ENCODE results near the gene BAIAP2. TPM values are rescaled to one million over a fixed set of nuclear protein-coding genes. Genes with fewer than 3 reads are reported as not detected.
A peak's percentile ranks its signal among the peaks of the same experiment; 100 is the strongest.

The BAIAP2 gene
- total and polyA plus RNA-seq, 2 of the 13 experiments (the other 11 are each of a cell fraction or from before 2014, with no cell fraction given), result 22.5 to 24.0 TPM

DNA sequence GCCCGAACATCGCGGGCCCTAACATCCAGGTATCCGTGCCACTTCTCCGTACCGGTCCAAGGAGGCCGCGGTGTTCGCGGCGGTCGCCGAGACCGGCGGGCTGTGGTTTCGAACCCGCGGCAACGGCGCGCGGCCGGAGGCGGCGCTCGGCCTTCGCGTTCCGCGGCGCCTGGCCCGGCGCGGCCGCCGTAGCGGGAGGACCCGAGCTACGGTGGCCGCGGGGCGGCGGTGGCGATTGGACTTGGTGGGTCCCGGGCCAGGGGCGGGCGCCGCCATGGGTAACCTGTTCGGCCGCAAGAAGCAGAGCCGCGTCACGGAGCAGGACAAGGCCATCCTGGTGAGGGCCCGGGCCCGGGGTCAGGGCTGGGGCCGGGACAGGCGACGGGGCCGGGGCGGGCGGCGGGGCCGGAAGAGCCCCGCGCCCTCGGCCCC lies 43.3 kb upstream of the BAIAP2 start, which contains the start of gene CHMP6 (continued):
- TF ChIP-seq, protein P1, sequence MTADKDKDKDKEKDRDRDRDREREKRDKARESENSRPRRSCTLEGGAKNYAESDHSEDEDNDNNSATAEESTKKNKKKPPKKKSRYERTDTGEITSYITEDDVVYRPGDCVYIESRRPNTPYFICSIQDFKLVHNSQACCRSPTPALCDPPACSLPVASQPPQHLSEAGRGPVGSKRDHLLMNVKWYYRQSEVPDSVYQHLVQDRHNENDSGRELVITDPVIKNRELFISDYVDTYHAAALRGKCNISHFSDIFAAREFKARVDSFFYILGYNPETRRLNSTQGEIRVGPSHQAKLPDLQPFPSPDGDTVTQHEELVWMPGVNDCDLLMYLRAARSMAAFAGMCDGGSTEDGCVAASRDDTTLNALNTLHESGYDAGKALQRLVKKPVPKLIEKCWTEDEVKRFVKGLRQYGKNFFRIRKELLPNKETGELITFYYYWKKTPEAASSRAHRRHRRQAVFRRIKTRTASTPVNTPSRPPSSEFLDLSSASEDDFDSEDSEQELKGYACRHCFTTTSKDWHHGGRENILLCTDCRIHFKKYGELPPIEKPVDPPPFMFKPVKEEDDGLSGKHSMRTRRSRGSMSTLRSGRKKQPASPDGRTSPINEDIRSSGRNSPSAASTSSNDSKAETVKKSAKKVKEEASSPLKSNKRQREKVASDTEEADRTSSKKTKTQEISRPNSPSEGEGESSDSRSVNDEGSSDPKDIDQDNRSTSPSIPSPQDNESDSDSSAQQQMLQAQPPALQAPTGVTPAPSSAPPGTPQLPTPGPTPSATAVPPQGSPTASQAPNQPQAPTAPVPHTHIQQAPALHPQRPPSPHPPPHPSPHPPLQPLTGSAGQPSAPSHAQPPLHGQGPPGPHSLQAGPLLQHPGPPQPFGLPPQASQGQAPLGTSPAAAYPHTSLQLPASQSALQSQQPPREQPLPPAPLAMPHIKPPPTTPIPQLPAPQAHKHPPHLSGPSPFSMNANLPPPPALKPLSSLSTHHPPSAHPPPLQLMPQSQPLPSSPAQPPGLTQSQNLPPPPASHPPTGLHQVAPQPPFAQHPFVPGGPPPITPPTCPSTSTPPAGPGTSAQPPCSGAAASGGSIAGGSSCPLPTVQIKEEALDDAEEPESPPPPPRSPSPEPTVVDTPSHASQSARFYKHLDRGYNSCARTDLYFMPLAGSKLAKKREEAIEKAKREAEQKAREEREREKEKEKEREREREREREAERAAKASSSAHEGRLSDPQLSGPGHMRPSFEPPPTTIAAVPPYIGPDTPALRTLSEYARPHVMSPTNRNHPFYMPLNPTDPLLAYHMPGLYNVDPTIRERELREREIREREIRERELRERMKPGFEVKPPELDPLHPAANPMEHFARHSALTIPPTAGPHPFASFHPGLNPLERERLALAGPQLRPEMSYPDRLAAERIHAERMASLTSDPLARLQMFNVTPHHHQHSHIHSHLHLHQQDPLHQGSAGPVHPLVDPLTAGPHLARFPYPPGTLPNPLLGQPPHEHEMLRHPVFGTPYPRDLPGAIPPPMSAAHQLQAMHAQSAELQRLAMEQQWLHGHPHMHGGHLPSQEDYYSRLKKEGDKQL (CRISPR knock-in tag; IDR thresholded peaks at IDR 0.05; ENCODE audit: low read depth), result 0 out of 2 replicates have a peak, but pooled peaks have one; percentile 23
- TF ChIP-seq TBP (CRISPR knock-in tag; IDR thresholded peaks at IDR 0.05), result 0 out of 2 replicates have a peak, but pooled peaks have one; percentile 39
- TF ChIP-seq RXRA (CRISPR knock-in tag; IDR thresholded peaks at IDR 0.05), result 0 out of 2 replicates have a peak, but pooled peaks have one; percentile 20
- TF ChIP-seq RAD21 (CRISPR knock-in tag; IDR thresholded peaks at IDR 0.05), result peak; percentile 54
- TF ChIP-seq, protein P2, sequence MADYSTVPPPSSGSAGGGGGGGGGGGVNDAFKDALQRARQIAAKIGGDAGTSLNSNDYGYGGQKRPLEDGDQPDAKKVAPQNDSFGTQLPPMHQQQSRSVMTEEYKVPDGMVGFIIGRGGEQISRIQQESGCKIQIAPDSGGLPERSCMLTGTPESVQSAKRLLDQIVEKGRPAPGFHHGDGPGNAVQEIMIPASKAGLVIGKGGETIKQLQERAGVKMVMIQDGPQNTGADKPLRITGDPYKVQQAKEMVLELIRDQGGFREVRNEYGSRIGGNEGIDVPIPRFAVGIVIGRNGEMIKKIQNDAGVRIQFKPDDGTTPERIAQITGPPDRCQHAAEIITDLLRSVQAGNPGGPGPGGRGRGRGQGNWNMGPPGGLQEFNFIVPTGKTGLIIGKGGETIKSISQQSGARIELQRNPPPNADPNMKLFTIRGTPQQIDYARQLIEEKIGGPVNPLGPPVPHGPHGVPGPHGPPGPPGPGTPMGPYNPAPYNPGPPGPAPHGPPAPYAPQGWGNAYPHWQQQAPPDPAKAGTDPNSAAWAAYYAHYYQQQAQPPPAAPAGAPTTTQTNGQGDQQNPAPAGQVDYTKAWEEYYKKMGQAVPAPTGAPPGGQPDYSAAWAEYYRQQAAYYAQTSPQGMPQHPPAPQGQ (CRISPR knock-in tag; IDR thresholded peaks at IDR 0.05; ENCODE audit: borderline replicate concordance), result 0 out of 2 replicates have a peak, but pooled peaks have one; percentile 36
- TF ChIP-seq, protein P3, sequence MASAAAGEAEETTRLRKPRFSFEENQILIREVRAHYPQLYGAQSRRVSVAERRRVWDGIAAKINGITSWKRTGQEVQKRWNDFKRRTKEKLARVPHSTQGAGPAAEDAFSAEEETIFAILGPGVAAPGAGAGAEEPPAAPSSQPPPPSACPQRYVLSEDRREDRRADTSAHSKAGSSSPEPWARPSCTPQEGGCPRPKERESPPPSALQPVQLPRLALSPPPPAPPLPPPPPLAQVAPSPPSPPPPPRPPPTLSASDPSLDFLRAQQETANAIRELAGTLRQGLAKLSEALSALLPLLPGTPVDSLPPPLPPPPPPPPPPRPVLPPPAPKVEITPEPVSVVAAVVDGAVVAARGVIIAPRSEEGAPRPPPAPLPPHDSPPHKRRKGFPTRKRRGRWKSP (CRISPR knock-in tag; IDR thresholded peaks at IDR 0.05), result no peak
- peak in 1 of 2 experiments; percentile 28; a peak in 1 of 4 replicates for TF ChIP-seq KLF16 (CRISPR knock-in tag; IDR thresholded peaks at IDR 0.05)
- TF ChIP-seq FOXM1 (CRISPR knock-in tag; IDR thresholded peaks at IDR 0.05), result no peak
- no peak; the same call in 1 of the 2 replicates for TF ChIP-seq ZNF749 (CRISPR knock-in tag; IDR thresholded peaks at IDR 0.05; ENCODE audit: borderline replicate concordance)
- TF ChIP-seq HNRNPL (IDR thresholded peaks at IDR 0.05; ENCODE audit: low read depth, low read length), result 0 out of 2 replicates have a peak, but pooled peaks have one; percentile 32
- peak; percentile 14; the same call in 1 of the 2 replicates for TF ChIP-seq ZNF768 (CRISPR knock-in tag; IDR thresholded peaks at IDR 0.05)
- peak; percentile 43 for TF ChIP-seq PRPF4 (IDR thresholded peaks at IDR 0.05; ENCODE audit: low read depth, low read length, poor library complexity, severe bottlenecking)
- TF ChIP-seq SRSF9 (IDR thresholded peaks at IDR 0.05; ENCODE audit: borderline replicate concordance, insufficient read depth, low read depth, low read length, poor library complexity, severe bottlenecking), result no peak
- peak; percentile 50; the same call in 1 of the 2 replicates for TF ChIP-seq POLR2AphosphoS5 (IDR thresholded peaks at IDR 0.05; ENCODE audit: low read depth, low read length)
- TF ChIP-seq ZNF24 (IDR thresholded peaks at IDR 0.05), result peak; percentile 60; the same call in 1 of the 2 replicates
- peak; percentile 79; the same call in 1 of the 2 replicates for TF ChIP-seq ZNF816 (CRISPR knock-in tag; IDR thresholded peaks at IDR 0.05; ENCODE audit: borderline replicate concordance)
